K562 (cell line): ENCODE measurements around the gene CCDC88A. TPM values are rescaled to one million over a fixed set of nuclear protein-coding genes. Genes with fewer than 3 reads are reported as not detected.

ENCODE experiments used
- CBFA2T3 ChIP-seq: fragments of 450-650 bp; IDR thresholded peaks from 2 replicates; pipeline ENCODE4 v1.6.1; 2017
- ETV5 ChIP-seq: sonication (generic); formaldehyde crosslinking; IDR thresholded peaks from 2 replicates; pipeline ENCODE4 v1.4.0; 2020; ENCODE audit warnings: low read depth, mild to moderate bottlenecking, missing genetic modification reagents
- FOXM1 ChIP-seq, 2 experiments: fragments of 450-650 bp in 1 of 2; sonication (generic) in 1 of 2; formaldehyde crosslinking in 1 of 2; IDR thresholded peaks; 2 replicates each; pipeline versions ENCODE4 v1.6.1 to v1.9.0; 2017 to 2022; ENCODE audit warnings: low read depth in 2 of 2, mild to moderate bottlenecking in 2 of 2, missing genetic modification reagents in 1 of 2, moderate library complexity in 1 of 2
- HEY1 ChIP-seq: fragments of 250-450 bp; sonication (Bioruptor Pico); IDR thresholded peaks from 2 replicates; pipeline ENCODE4 v1.5.0; 2020; ENCODE audit warnings: mild to moderate bottlenecking, moderate library complexity, borderline replicate concordance
- HNRNPL ChIP-seq: fragments of 200-400 bp; formaldehyde crosslinking; IDR thresholded peaks from 2 replicates; pipeline ENCODE4 v1.6.1; 2017; ENCODE audit warnings: low read depth, mild to moderate bottlenecking, low read length
- HNRNPLL ChIP-seq: fragments of 200-400 bp; formaldehyde crosslinking; IDR thresholded peaks from 2 replicates; pipeline ENCODE4 v1.6.1; 2017; ENCODE audit warnings: low read length, low read depth, mild to moderate bottlenecking; ENCODE audit not compliant: poor library complexity, severe bottlenecking
- KDM5B ChIP-seq: fragments of 200-600 bp; sonication (generic); IDR thresholded peaks from 2 replicates; pipeline ENCODE4 v1.6.1; 2012; ENCODE audit warnings: low read depth, mild to moderate bottlenecking, moderate library complexity, low read length, control low read depth, inconsistent platforms; ENCODE audit not compliant: insufficient replicate concordance
- KLF10 ChIP-seq: fragments of 250-450 bp; sonication (Bioruptor Pico); IDR thresholded peaks from 2 replicates; pipeline ENCODE4 v1.6.1; 2021; ENCODE audit warnings: matching md5 sums
- MCM3 ChIP-seq: fragments of 450-650 bp; IDR thresholded peaks from 2 replicates; pipeline ENCODE4 v1.6.1; 2016
- NEUROD1 ChIP-seq: fragments of 150-350 bp; IDR thresholded peaks from 2 replicates; pipeline ENCODE4 v1.6.1; 2014; ENCODE audit warnings: borderline replicate concordance, low read length, low read depth; ENCODE audit not compliant: partially characterized antibody
- PHF21A ChIP-seq: fragments of 450-650 bp; IDR thresholded peaks from 2 replicates; pipeline ENCODE4 v1.6.1; 2017; ENCODE audit warnings: low read depth, borderline replicate concordance
- PYGO2 ChIP-seq: fragments of 450-650 bp; IDR thresholded peaks from 2 replicates; pipeline ENCODE4 v1.6.1; 2016; ENCODE audit warnings: mild to moderate bottlenecking, missing genetic modification characterization, moderate library complexity, missing compliant biosample characterization
- RBM17 ChIP-seq: fragments of 200-400 bp; formaldehyde crosslinking; IDR thresholded peaks from 2 replicates; pipeline ENCODE4 v1.6.1; 2017; ENCODE audit warnings: low read depth, mild to moderate bottlenecking, low read length, borderline replicate concordance
- RFX5 ChIP-seq: IDR thresholded peaks from 2 replicates; pipeline ENCODE4 v1.6.1; 2011; ENCODE audit warnings: low read depth, mild to moderate bottlenecking, improper control_type of control experiment, low read length
- TAF1 ChIP-seq: IDR thresholded peaks from 2 replicates; pipeline ENCODE4 v1.6.1; 2011; ENCODE audit warnings: mild to moderate bottlenecking, low read length, moderate library complexity; ENCODE audit not compliant: insufficient read depth, control insufficient read depth, severe bottlenecking; ENCODE audit errors: extremely low read depth
- TCFL5 ChIP-seq: fragments of 250-450 bp; sonication (Bioruptor Pico); conservative IDR thresholded peaks from 2 replicates; pipeline ENCODE4 v1.6.1; 2021; ENCODE audit warnings: mild to moderate bottlenecking, moderate library complexity, matching md5 sums
- ZKSCAN1 ChIP-seq: fragments of 150-350 bp; IDR thresholded peaks from 2 replicates; pipeline ENCODE4 v1.6.1; 2016; ENCODE audit warnings: low read depth, low read length
- ZNF436 ChIP-seq: fragments of 250-450, 450-650 bp; sonication (Bioruptor Pico); formaldehyde crosslinking; IDR thresholded peaks from 2 replicates; pipeline ENCODE4 v1.7.0; 2020; ENCODE audit warnings: mild to moderate bottlenecking
- polyA plus RNA-seq, 8 experiments: library from polyadenylated mRNA; depleted of rRNA in 4 of 8; stranded (reverse) in 5 of 8; unstranded in 3 of 8; fragments of >200 nt; fragmentation: Nextera tagmentation in 2 of 8; fragmentation: Illumina TruSeq in 1 of 8; extraction: Ambion mirVana in 2 of 8; extraction: Trizol in 1 of 8; gene quantifications; 2 replicates each; pipeline versions ENCODE4 v1.2.1 to v1.2.3, GENCODE V29; 2011 to 2014; ENCODE audit warnings: inconsistent platforms in 1 of 8, missing spikeins in 1 of 8
- total RNA-seq, 7 experiments: library from RNA; depleted of rRNA in 6 of 7; stranded (reverse); fragments of >200 nt in 6 of 7; fragmentation: Illumina TruSeq in 2 of 7; extraction: Trizol in 2 of 7; gene quantifications; 2 replicates each; pipeline versions ENCODE4 v1.2.1 to v1.2.3, GENCODE V29; 2011 to 2021; ENCODE audit warnings: low replicate concordance in 1 of 7
- TF ChIP-seq, protein P1 (sequence below): fragments of 250-450 bp; sonication (Bioruptor Pico); IDR thresholded peaks from 2 replicates; pipeline ENCODE4 v1.5.0; 2021; ENCODE audit warnings: mild to moderate bottlenecking, borderline replicate concordance
- TF ChIP-seq, protein P2 (sequence below), 2 experiments: IDR thresholded peaks; 2 replicates each; pipeline ENCODE4 v1.6.1; 2011; ENCODE audit warnings: borderline replicate concordance in 1 of 2, control low read depth in 1 of 2, low read depth in 1 of 2, low read length in 1 of 2, mild to moderate bottlenecking in 1 of 2, mixed read lengths in 1 of 2, moderate library complexity in 1 of 2; ENCODE audit not compliant: insufficient read depth in 1 of 2, insufficient read length in 1 of 2, poor library complexity in 1 of 2, severe bottlenecking in 1 of 2; ENCODE audit errors: extremely low read depth in 1 of 2
- TF ChIP-seq, protein P3 (sequence below): sonication (generic); formaldehyde crosslinking; IDR thresholded peaks from 2 replicates; pipeline ENCODE4 v1.8.1; 2022; ENCODE audit warnings: missing genetic modification reagents

The CCDC88A gene
- total and polyA plus RNA-seq, 9 of the 15 experiments (the other 6 are each of a cell fraction or from before 2014, with no cell fraction given) = 29.3 to 102 (median 55.6) TPM

DNA sequence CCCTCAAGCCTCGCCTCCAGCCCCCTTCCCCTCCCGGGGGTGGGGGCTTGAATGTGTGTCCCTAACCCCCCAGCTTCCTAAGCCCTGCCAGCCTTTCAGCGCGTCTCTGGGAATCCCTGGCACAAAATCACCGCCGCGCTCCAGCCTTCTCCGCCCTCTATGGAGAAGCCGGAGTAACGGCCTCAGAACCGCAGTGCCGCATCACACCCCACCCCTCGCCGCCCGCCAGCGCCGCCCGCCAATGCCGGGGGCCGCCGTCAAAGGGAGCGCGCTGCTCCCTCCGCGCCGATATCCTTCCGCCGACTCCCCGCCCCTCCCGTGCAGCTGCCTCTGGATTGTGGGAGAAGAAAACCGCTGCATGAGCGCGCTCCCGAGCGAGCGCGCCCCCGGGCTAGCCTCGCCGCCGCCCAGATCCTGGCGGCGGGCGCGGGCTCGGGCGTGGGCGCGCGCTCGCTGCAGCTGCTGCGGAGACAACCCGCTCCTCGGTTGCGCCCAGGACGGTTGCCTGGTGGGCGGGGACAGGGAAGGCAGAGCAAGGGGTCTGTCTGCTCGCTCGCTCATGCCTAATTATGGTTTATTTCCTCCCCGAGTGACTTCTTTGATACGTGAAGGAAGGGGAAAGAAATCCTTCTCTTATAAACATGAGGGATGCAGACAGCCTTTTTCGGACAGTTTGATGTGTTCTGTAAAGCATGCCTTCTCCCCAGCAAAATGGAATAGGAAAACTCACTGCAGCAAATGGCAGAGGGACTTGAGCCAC, at the start of gene CCDC88A (continued):
- TF ChIP-seq, protein P1, sequence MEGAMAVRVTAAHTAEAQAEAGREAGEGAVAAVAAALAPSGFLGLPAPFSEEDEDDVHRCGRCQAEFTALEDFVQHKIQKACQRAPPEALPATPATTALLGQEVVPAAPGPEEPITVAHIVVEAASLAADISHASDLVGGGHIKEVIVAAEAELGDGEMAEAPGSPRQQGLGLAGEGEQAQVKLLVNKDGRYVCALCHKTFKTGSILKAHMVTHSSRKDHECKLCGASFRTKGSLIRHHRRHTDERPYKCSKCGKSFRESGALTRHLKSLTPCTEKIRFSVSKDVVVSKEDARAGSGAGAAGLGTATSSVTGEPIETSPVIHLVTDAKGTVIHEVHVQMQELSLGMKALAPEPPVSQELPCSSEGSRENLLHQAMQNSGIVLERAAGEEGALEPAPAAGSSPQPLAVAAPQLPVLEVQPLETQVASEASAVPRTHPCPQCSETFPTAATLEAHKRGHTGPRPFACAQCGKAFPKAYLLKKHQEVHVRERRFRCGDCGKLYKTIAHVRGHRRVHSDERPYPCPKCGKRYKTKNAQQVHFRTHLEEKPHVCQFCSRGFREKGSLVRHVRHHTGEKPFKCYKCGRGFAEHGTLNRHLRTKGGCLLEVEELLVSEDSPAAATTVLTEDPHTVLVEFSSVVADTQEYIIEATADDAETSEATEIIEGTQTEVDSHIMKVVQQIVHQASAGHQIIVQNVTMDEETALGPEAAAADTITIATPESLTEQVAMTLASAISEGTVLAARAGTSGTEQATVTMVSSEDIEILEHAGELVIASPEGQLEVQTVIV (CRISPR knock-in tag) = no peak
- TF ChIP-seq PHF21A (peak; percentile 96), NEUROD1 (peak; percentile 82), CBFA2T3 (peak; percentile 48; the same call in 1 of the 2 replicates), TCFL5 (no peak), RBM17 (no peak), HNRNPLL (peak; percentile 74), HNRNPL (peak; percentile 94), ZNF436 (CRISPR knock-in tag) (no peak), ETV5 (CRISPR knock-in tag) (peak; percentile 71), TAF1 (peak; percentile 98), KLF10 (CRISPR knock-in tag) (no peak), FOXM1 (IDR thresholded peaks at IDR 0.05; ENCODE audit: low read depth) (peak; percentile 76; the same call in 1 of the 2 replicates), FOXM1 (CRISPR knock-in tag; IDR thresholded peaks at IDR 0.05; ENCODE audit: low read depth) (no peak), MCM3 (no peak), HEY1 (CRISPR knock-in tag) (peak; percentile 58; the same call in 1 of the 2 replicates), RFX5 (no peak), ZKSCAN1 (peak; percentile 76), PYGO2 (tag) (no peak), KDM5B (peak; percentile 93)
- TF ChIP-seq, protein P2, sequence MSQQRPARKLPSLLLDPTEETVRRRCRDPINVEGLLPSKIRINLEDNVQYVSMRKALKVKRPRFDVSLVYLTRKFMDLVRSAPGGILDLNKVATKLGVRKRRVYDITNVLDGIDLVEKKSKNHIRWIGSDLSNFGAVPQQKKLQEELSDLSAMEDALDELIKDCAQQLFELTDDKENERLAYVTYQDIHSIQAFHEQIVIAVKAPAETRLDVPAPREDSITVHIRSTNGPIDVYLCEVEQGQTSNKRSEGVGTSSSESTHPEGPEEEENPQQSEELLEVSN (IDR thresholded peaks at IDR 0.05; ENCODE audit: borderline replicate concordance in 1 of 2, extremely low read depth in 1 of 2, insufficient read depth in 1 of 2, insufficient read length in 1 of 2, low read depth in 1 of 2, low read length in 1 of 2, poor library complexity in 1 of 2, severe bottlenecking in 1 of 2) = peak; percentile 68 to 77
- TF ChIP-seq, protein P3, sequence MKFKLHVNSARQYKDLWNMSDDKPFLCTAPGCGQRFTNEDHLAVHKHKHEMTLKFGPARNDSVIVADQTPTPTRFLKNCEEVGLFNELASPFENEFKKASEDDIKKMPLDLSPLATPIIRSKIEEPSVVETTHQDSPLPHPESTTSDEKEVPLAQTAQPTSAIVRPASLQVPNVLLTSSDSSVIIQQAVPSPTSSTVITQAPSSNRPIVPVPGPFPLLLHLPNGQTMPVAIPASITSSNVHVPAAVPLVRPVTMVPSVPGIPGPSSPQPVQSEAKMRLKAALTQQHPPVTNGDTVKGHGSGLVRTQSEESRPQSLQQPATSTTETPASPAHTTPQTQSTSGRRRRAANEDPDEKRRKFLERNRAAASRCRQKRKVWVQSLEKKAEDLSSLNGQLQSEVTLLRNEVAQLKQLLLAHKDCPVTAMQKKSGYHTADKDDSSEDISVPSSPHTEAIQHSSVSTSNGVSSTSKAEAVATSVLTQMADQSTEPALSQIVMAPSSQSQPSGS (CRISPR knock-in tag) = no peak
